Measurements from ENCODE around the gene SUPT5H. TPM values are rescaled to one million over a fixed set of nuclear protein-coding genes. Genes with fewer than 3 reads are reported as not detected.
A peak's percentile ranks its signal among the peaks of the same experiment; 100 is the strongest.

The SUPT5H gene
- total RNA-seq, result 100 to 1,000 TPM; 180 to 301 (median 194) TPM
- total RNA-seq (2013), result 97.8 TPM
- 204 to 362 (median 257) reads per million in 29 experiments for total RNA-seq

DNA sequence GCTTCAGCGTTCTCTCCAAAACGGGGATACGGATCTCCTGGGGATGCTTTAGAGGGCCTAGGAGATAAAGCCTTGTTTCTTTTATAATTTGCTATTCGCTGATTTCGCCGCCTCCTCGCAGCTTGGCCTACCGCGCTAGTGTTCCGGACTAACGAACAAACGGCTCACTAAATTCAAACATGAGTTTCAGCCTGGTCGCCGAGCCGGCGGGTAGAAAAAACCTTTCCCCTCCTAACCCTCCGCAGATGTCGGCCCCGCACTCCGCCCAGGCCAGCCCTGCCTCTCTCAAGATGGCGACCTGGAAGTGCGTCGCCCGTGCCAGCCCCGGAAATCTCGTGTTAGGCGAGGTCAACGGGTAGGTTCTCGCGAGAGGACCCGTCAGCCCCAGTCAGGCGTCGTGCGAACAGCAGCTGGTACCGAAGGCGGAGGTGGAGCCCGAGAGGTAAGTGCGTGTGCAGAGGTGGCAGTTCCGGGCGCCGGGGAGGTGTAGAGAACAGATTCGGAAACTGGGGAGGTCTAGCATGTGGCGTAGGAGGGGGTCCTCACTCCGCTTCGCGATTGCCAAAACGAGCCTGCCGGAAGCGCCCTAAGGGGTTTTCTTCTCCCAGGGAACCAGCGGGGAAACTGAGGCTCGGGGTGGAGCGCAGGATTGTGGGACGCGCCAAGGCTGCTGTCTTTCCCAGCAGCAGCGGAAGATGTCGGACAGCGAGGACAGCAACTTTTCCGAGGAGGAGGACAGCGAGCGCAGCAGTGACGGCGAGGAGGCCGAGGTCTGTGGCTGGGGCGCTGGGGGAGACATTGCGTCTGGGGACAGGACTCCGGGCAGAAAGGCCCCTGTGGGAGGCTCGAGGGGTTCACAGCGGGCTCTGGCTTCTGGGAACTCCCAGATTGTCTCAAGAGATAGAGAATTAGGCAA lies at the start of gene SUPT5H:
Gene SUPT5H, plus strand, starts transcription at position 387 of the 916 bp plus-strand sequence. Its CDS starts 309 bp downstream, at position 696.
- peaks cover 55 to 58% (median 58%) of the 10 kb centered on the region in 3 donors for H3K4me1 Mint-ChIP-seq
- ChIA-PET CTCF (interaction anchor here in 1 of 2 donors (1.4 kb wide), 1 partner anchor 10 kb away, joined by 12 read pairs; the partner anchor contains the start of gene RPS16), POLR2A (interaction anchor here (1.1 to 3.7 kb wide), 2 partner anchors 10 kb away, joined by 3 to 57 read pairs; partner anchors contain the start of gene RPS16 (in 2 of the 2))
- no peaks in the 10 kb centered on the region for H3K9me3 Mint-ChIP-seq
- peak within 1 kb of the TSS; percentile 96 to 99 for H3K4me3 ChIP-seq (ENCODE audit: control insufficient read depth in 1 of 2, extremely low read depth in 1 of 2, low read length in 1 of 2)
- ATAC-seq (replicated peaks in 1 of 4) (peak; percentile 96 to 97 (median 97)), DNase-seq (peak; percentile 88 to 100 (median 98))
- H3K27ac Mint-ChIP-seq, result peak within 1 kb of the TSS; percentile 94 to 97
- H3K4me1 ChIP-seq (ENCODE audit: control insufficient read depth in 1 of 2, extremely low read depth in 1 of 2, insufficient read depth in 2 of 2, low read length in 2 of 2), result peaks cover 11 to 62% of the 10 kb centered on the region in 2 experiments
- no peaks in the 10 kb centered on the region for H3K27me3 Mint-ChIP-seq
- H3K4me3 Mint-ChIP-seq, result peak within 1 kb of the TSS; percentile 94 to 96 (median 96)
- H3K9me3 ChIP-seq, result no peaks in the 10 kb centered on the region
- peaks cover 0 to 8% of the 10 kb centered on the region in 2 donors for H3K36me3 ChIP-seq (ENCODE audit: control insufficient read depth in 2 of 2, extremely low read depth in 1 of 2, insufficient read depth in 1 of 2, low read length in 1 of 2)
- H3K36me3 Mint-ChIP-seq, result peaks cover 23% of the 10 kb centered on the region
- no peaks in the 10 kb centered on the region for H3K27me3 ChIP-seq (replicated peaks in 1 of 2; ENCODE audit: control insufficient read depth in 2 of 2, extremely low read depth in 1 of 2, insufficient read depth in 2 of 2, low read length in 1 of 2)
- under 1% methylated on average over 66 of the region's 68 CpGs for WGBS (ENCODE audit: insufficient coverage)
- peak within 1 kb of the TSS; percentile 91 for H3K27ac ChIP-seq (ENCODE audit: low read length)

DNA sequence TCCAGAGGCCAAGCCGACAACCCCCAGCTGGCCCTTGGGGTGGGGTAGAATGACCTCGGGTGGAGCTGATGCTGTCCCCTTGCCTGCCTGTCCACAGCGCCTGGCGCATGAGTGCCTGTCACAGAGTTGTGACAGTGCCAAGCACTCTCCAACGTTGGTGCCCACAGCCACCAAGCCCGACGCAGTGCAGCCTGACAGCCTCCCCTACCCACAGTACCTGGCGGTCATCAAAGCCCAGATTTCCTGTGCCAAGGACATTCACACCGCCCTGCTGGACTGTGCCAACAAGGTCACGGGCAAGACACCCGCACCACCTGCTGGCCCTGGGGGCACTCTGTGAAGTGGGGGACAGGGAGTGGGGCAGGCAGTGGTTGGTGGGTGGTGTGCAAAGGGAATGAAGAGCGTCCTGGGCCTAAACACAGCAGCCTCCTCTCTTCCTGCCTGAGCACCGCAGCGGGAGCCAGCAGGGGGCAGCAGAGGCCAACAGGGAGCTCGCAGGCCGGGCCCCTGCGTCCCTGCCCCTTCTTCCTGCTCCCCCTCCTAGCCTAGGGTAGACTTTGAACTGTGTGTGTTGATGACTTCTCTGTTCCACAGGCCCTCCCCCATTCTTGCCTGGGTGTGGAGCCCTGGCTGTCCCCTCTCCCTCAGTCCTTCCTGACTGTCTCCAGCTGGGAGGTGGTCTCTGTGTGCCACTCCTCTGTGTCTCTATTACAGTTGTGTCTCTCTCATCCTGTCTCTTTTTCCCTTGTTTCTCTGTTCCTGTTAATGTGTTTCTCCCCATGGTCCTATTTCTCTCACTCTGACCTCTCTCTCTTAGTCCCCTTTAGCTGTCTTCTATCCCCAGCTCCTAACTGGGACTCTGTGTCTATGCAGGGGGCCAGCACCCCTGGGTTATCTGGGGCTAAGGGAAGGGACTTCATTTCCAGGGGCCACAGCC lies 47.8 kb upstream of the SUPT5H start:
- Histone ChIP-seq H3K4me3 (ENCODE audit: control insufficient read depth in 1 of 2, extremely low read depth in 1 of 2, low read length in 1 of 2) (peak overlapping the region in 1 of 2 donors; percentile 0), H3K27me3 (replicated peaks in 1 of 2; ENCODE audit: control insufficient read depth in 2 of 2, extremely low read depth in 1 of 2, insufficient read depth in 2 of 2, low read length in 1 of 2) (no peaks in the 10 kb centered on the region), H3K9me3 (no peaks in the 10 kb centered on the region), H3K27ac (ENCODE audit: low read length) (peak overlapping the region; percentile 79), H3K36me3 (ENCODE audit: control insufficient read depth in 2 of 2, extremely low read depth in 1 of 2, insufficient read depth in 1 of 2, low read length in 1 of 2) (peaks cover 11 to 39% of the 10 kb centered on the region in 2 donors), H3K4me1 (ENCODE audit: control insufficient read depth in 1 of 2, extremely low read depth in 1 of 2, insufficient read depth in 2 of 2, low read length in 2 of 2) (peaks cover 24 to 64% of the 10 kb centered on the region in 2 experiments)
- peak; percentile 81 to 97 (median 92) for DNase-seq
- 73% methylated on average over 5 of the region's 17 CpGs for WGBS (ENCODE audit: insufficient coverage)
- Mint-ChIP-seq H3K27ac (peak overlapping the region; percentile 92 to 95), H3K9me3 (no peaks in the 10 kb centered on the region), H3K36me3 (peaks cover 21% of the 10 kb centered on the region), H3K27me3 (no peaks in the 10 kb centered on the region), H3K4me1 (peaks cover 64 to 66% (median 65%) of the 10 kb centered on the region in 3 donors), H3K4me3 (peak overlapping the region; percentile 57 to 71 (median 69))
- peak; percentile 54 to 66 (median 62) for ATAC-seq (replicated peaks in 1 of 4)
- ChIA-PET CTCF (interaction anchor here (0.9 to 2.7 kb wide), 5 partner anchors 10 to 38 kb away, joined by 3 to 22 read pairs (median 11); partner anchors contain the start of gene RPS16 (in 1 of the 2)), POLR2A (interaction anchor here (0.6 to 3.0 kb wide), 8 partner anchors 9 to 60 kb away, joined by 3 to 12 read pairs (median 4); partner anchors contain the start of genes RPS16 (in 2 of the 2) and PLEKHG2 (in 1 of the 2))

DNA sequence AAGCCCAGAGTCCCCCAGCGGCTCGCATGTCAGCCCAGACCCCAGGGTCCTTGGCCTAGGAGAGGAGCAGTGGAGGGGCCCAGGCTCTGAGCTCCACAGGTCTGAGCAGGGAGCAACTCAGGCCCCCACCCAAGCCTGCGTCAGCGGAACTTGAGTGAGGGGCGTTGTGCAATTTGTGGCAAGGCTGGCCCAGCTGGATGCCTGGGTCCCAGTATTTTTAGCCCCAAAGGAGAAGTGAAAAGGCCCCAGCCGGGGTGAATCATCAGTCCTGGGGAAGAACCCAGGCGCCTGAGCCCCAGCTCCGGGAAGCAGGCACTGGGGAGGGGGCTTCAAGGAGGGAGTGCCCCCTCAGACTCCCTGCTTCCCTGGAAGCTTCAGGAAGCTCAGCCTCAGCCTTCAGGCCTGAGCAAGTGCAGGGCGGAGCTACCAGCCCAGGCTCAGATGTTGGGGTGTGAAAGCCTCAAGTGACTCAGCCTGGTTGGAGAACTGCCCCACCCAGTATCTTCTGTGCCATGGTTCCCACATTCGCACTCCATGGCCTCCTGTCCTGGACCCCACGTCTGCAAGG lies 47.0 kb upstream of the SUPT5H start:
- DNase-seq (peak in 18 of 35 experiments; percentile 20 to 74 (median 40)), ATAC-seq (replicated peaks in 1 of 4) (peak in 1 of 4 experiments; percentile 17)
- H3K27me3 Mint-ChIP-seq, result no peaks in the 10 kb centered on the region
- WGBS (ENCODE audit: insufficient coverage), result 66% methylated on average over 10 of the region's 11 CpGs
- peak overlapping the region in 1 of 2 donors; percentile 0 for H3K4me3 ChIP-seq (ENCODE audit: control insufficient read depth in 1 of 2, extremely low read depth in 1 of 2, low read length in 1 of 2)
- H3K36me3 Mint-ChIP-seq, result peaks cover 19% of the 10 kb centered on the region
- peak overlapping the region; percentile 79 for H3K27ac ChIP-seq (ENCODE audit: low read length)
- H3K27me3 ChIP-seq (replicated peaks in 1 of 2; ENCODE audit: control insufficient read depth in 2 of 2, extremely low read depth in 1 of 2, insufficient read depth in 2 of 2, low read length in 1 of 2), result no peaks in the 10 kb centered on the region
- H3K4me3 Mint-ChIP-seq, result peak overlapping the region; percentile 57 to 71 (median 69)
- peaks cover 11 to 35% of the 10 kb centered on the region in 2 donors for H3K36me3 ChIP-seq (ENCODE audit: control insufficient read depth in 2 of 2, extremely low read depth in 1 of 2, insufficient read depth in 1 of 2, low read length in 1 of 2)
- peaks cover 25 to 69% of the 10 kb centered on the region in 2 experiments for H3K4me1 ChIP-seq (ENCODE audit: control insufficient read depth in 1 of 2, extremely low read depth in 1 of 2, insufficient read depth in 2 of 2, low read length in 2 of 2)
- ChIA-PET CTCF (interaction anchor here (0.6 to 2.7 kb wide), 6 partner anchors 10 to 181 kb away, joined by 3 to 22 read pairs (median 8); partner anchors contain the start of gene RPS16 (in 1 of the 2)), POLR2A (interaction anchor here (0.6 to 3.0 kb wide), 7 partner anchors 9 to 59 kb away, joined by 3 to 12 read pairs (median 4); partner anchors contain the start of genes RPS16 (in 2 of the 2) and PLEKHG2 (in 1 of the 2))
- H3K4me1 Mint-ChIP-seq, result peaks cover 61 to 65% (median 62%) of the 10 kb centered on the region in 3 donors
- H3K9me3 ChIP-seq, result no peaks in the 10 kb centered on the region
- H3K27ac Mint-ChIP-seq, result peak overlapping the region; percentile 92 to 95
- H3K9me3 Mint-ChIP-seq, result no peaks in the 10 kb centered on the region

DNA sequence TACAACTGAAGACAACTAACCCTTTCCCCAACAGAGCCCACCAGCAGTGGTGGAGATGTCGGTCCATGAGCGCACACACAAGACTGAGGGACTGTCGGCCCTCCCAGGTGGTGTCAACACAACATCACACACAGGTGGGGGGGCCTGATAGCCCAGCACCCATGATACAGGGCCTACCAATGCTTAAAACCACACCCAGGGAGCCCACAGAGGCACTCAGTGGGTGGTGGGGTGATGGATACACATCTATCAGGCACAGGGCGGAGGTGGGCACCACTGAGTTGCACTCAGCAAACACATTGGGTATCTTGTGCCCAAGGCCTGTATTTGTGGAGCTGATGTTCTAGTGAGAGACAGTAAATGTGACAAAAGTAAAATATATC lies 45.7 kb upstream of the SUPT5H start:
- Mint-ChIP-seq H3K36me3 (peaks cover 13% of the 10 kb centered on the region), H3K4me1 (peaks cover 63 to 65% (median 63%) of the 10 kb centered on the region in 3 donors), H3K27ac (peak overlapping the region; percentile 89 to 92), H3K4me3 (peak overlapping the region; percentile 9 to 69 (median 11)), H3K9me3 (no peaks in the 10 kb centered on the region), H3K27me3 (no peaks in the 10 kb centered on the region)
- H3K36me3 ChIP-seq (ENCODE audit: control insufficient read depth in 2 of 2, extremely low read depth in 1 of 2, insufficient read depth in 1 of 2, low read length in 1 of 2), result peaks cover 6 to 25% of the 10 kb centered on the region in 2 donors
- no peaks in the 10 kb centered on the region for H3K9me3 ChIP-seq
- no peak overlapping the region for H3K4me3 ChIP-seq (ENCODE audit: control insufficient read depth in 1 of 2, extremely low read depth in 1 of 2, low read length in 1 of 2)
- DNase-seq (no peak), ATAC-seq (replicated peaks in 1 of 4) (no peak)
- H3K27ac ChIP-seq (ENCODE audit: low read length), result peak overlapping the region; percentile 20
- CTCF ChIA-PET, result interaction anchor here in 1 of 2 donors (0.8 kb wide), 1 partner anchor 12 kb away, joined by 4 read pairs; no protein-coding TSS in a partner anchor
- peaks cover 34 to 74% of the 10 kb centered on the region in 2 experiments for H3K4me1 ChIP-seq (ENCODE audit: control insufficient read depth in 1 of 2, extremely low read depth in 1 of 2, insufficient read depth in 2 of 2, low read length in 2 of 2)
- H3K27me3 ChIP-seq (replicated peaks in 1 of 2; ENCODE audit: control insufficient read depth in 2 of 2, extremely low read depth in 1 of 2, insufficient read depth in 2 of 2, low read length in 1 of 2), result no peaks in the 10 kb centered on the region
- POLR2A ChIA-PET, result interaction anchor here in 1 of 2 donors (3.0 kb wide), 1 partner anchor 12 kb away, joined by 12 read pairs; the partner anchor contains the start of gene PLEKHG2
- WGBS (ENCODE audit: insufficient coverage), result no CpG with 5 or more reads among the region's 4 CpGs

DNA sequence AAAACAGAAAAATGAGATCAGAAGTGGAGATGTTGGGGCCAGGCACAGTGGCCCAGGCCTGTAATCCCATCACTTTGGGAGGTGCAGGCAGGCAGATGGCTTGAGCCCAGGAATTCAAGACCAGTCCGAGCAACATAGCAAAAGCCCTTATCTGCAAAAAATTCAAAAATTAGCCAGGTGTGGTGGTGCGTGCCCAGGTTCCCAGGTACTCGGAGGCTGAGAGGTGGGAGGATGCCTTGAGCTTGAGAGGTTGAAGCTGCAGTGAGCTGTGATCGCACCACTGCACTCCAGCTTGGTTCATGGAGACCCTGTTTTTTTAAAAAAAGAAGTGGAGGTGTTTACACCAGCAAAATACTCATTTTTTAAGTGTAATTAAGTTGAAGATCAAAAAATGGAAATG lies 45.3 kb upstream of the SUPT5H start:
- Histone ChIP-seq H3K27ac (ENCODE audit: low read length) (peak overlapping the region; percentile 20), H3K4me3 (ENCODE audit: control insufficient read depth in 1 of 2, extremely low read depth in 1 of 2, low read length in 1 of 2) (no peak overlapping the region), H3K4me1 (ENCODE audit: control insufficient read depth in 1 of 2, extremely low read depth in 1 of 2, insufficient read depth in 2 of 2, low read length in 2 of 2) (peaks cover 36 to 78% of the 10 kb centered on the region in 2 experiments), H3K36me3 (ENCODE audit: control insufficient read depth in 2 of 2, extremely low read depth in 1 of 2, insufficient read depth in 1 of 2, low read length in 1 of 2) (peaks cover 2 to 20% of the 10 kb centered on the region in 2 donors), H3K27me3 (replicated peaks in 1 of 2; ENCODE audit: control insufficient read depth in 2 of 2, extremely low read depth in 1 of 2, insufficient read depth in 2 of 2, low read length in 1 of 2) (no peaks in the 10 kb centered on the region), H3K9me3 (no peaks in the 10 kb centered on the region)
- peaks cover 64 to 68% (median 66%) of the 10 kb centered on the region in 3 donors for H3K4me1 Mint-ChIP-seq
- CTCF ChIA-PET, result interaction anchor here in 1 of 2 donors (0.6 to 1.2 kb wide), 3 partner anchors 8 to 441 kb away, joined by 3 to 4 read pairs (median 3); no protein-coding TSS in a partner anchor
- H3K27ac Mint-ChIP-seq, result peak overlapping the region; percentile 89 to 92
- H3K9me3 Mint-ChIP-seq, result no peaks in the 10 kb centered on the region
- POLR2A ChIA-PET, result interaction anchor here in 1 of 2 donors (3.0 kb wide), 1 partner anchor 12 kb away, joined by 12 read pairs; the partner anchor contains the start of gene PLEKHG2
- peaks cover 11% of the 10 kb centered on the region for H3K36me3 Mint-ChIP-seq
- no peak for DNase-seq
- no peaks in the 10 kb centered on the region for H3K27me3 Mint-ChIP-seq
- peak overlapping the region in 2 of 3 donors; percentile 11 to 69 for H3K4me3 Mint-ChIP-seq
- ATAC-seq (replicated peaks in 1 of 4), result no peak
- WGBS (ENCODE audit: insufficient coverage), result 100% methylated on average over 2 of the region's 4 CpGs
